DMS79 treated with DMSO at 0.1 percent for 48 hours (cell line): ENCODE data around the gene FLNB.

ENCODE experiments used
- DNase-seq: peaks from one replicate; lab custom pipeline; 2025; lab: John Stamatoyannopoulos, UW

The FLNB gene

GRCh38 chr3:58106640-58107039 lies 98.4 kb downstream of the FLNB start:
- DNase-seq, result no peak

- no peak for DNase-seq
These were observed 99.4 kb downstream of the FLNB start for GRCh38 chr3:58107597-58107996.

- DNase-seq, result no peak
These were observed 101.5 kb downstream of the FLNB start for GRCh38 chr3:58109752-58110151.

- DNase-seq, result peak; percentile 62
These were observed 103.4 kb downstream of the FLNB start for GRCh38 chr3:58111513-58112184.

GRCh38 chr3:58112185-58112535 lies 103.9 kb downstream of the FLNB start:
- no peak for DNase-seq

GRCh38 chr3:58115175-58115574 lies 107.0 kb downstream of the FLNB start:
- no peak for DNase-seq

GRCh38 chr3:58116161-58116955 lies 108.1 kb downstream of the FLNB start:
- DNase-seq, result no peak

- DNase-seq, result no peak
These were observed 108.8 kb downstream of the FLNB start for GRCh38 chr3:58116985-58117384.

GRCh38 chr3:58117561-58118181 lies 109.4 kb downstream of the FLNB start:
- DNase-seq, result no peak

- DNase-seq, result peak; percentile 20
These were observed 111.0 kb downstream of the FLNB start for GRCh38 chr3:58119186-58119585.

- DNase-seq, result peak; percentile 16
These were observed 112.0 kb downstream of the FLNB start for GRCh38 chr3:58120075-58120812.

- DNase-seq, result no peak
These were observed 113.0 kb downstream of the FLNB start for GRCh38 chr3:58121183-58121582.

GRCh38 chr3:58122936-58123700 lies 114.9 kb downstream of the FLNB start:
- no peak for DNase-seq

GRCh38 chr3:58124387-58124786 lies 116.2 kb downstream of the FLNB start:
- no peak for DNase-seq

GRCh38 chr3:58129041-58129770 lies 121.0 kb downstream of the FLNB start:
- no peak for DNase-seq

GRCh38 chr3:58130591-58130990 lies 122.4 kb downstream of the FLNB start:
- DNase-seq, result no peak

- no peak for DNase-seq
These were observed 123.0 kb downstream of the FLNB start for GRCh38 chr3:58131101-58131825.

- DNase-seq, result no peak
These were observed 124.6 kb downstream of the FLNB start for GRCh38 chr3:58132850-58133249.

GRCh38 chr3:58134468-58134867 lies 126.2 kb downstream of the FLNB start:
- DNase-seq, result no peak
